PC-3 (cell line): ENCODE data around the gene WNT3. TPM values are rescaled to one million over a fixed set of nuclear protein-coding genes. Genes with fewer than 3 reads are reported as not detected.

ENCODE experiments used
- ATAC-seq: fragments of 200-7000 bp; cut with Tn5 transposase; 2 replicates; pipeline ENCODE4 v1.9.1; 2020; ENCODE audit warnings: mild to moderate bottlenecking, moderate library complexity
- BruUV-seq: library from RNA; stranded (reverse); fragments of 400-500 nt; replicated peaks from 2 replicates; lab custom pipeline; 2021; lab: Mats Ljungman, UMichigan
- CTCF ChIA-PET: fragments of 300-600 bp; sonication (Branson Sonifier 250); formaldehyde crosslinking; loops from one replicate; lab custom pipeline; 2022; ENCODE audit warnings: antibody characterized with exemption; lab: Charles Lee
- POLR2A ChIA-PET: fragments of 300-600 bp; sonication (Branson Sonifier 250); formaldehyde crosslinking; loops from one replicate; lab custom pipeline; 2022; ENCODE audit warnings: antibody characterized with exemption; ENCODE audit not compliant: unreplicated experiment; lab: Charles Lee
- DNase-seq: peaks from one replicate; pipeline ENCODE4 v3.0.0-alpha.2; 2015
- H2AFZ ChIP-seq: fragments of 300-600 bp; sonication (generic); 2 replicates; pipeline ENCODE4 v1.6.0; 2016; ENCODE audit warnings: antibody characterized with exemption, low read length
- H3F3A ChIP-seq: fragments of 300-600 bp; sonication (generic); one replicate; pipeline ENCODE4 v1.6.0; 2017; ENCODE audit warnings: antibody characterized with exemption, low read length, control low read depth, mild to moderate bottlenecking; ENCODE audit not compliant: unreplicated experiment
- H3K27ac ChIP-seq: fragments of 300-600 bp; sonication (generic); 2 replicates; pipeline ENCODE4 v1.5.1; 2016; ENCODE audit warnings: mild to moderate bottlenecking, low read length
- H3K27me3 ChIP-seq: fragments of 300-600 bp; sonication (generic); 2 replicates; pipeline ENCODE4 v1.6.1; 2016; ENCODE audit warnings: low read length, mixed read lengths
- H3K36me3 ChIP-seq: fragments of 300-600 bp; sonication (generic); 2 replicates; pipeline ENCODE4 v1.6.1; 2016; ENCODE audit warnings: low read depth, mixed run types, low read length, mixed read lengths
- H3K4me1 ChIP-seq: fragments of 300-600 bp; sonication (generic); 2 replicates; pipeline ENCODE4 v1.5.1; 2016; ENCODE audit warnings: low read length; ENCODE audit not compliant: insufficient read depth
- H3K4me2 ChIP-seq: fragments of 300-600 bp; sonication (generic); 2 replicates; pipeline ENCODE4 v1.6.0; 2016; ENCODE audit warnings: low read length
- H3K4me3 ChIP-seq: fragments of 300-600 bp; sonication (generic); 2 replicates; pipeline ENCODE4 v1.5.1; 2016; ENCODE audit warnings: mild to moderate bottlenecking, low read length, mixed read lengths
- H3K79me2 ChIP-seq: fragments of 300-600 bp; sonication (generic); 2 replicates; pipeline ENCODE4 v1.6.1; 2017; ENCODE audit warnings: low read length, mixed read lengths
- H3K9ac ChIP-seq: fragments of 300-600 bp; sonication (generic); 2 replicates; pipeline ENCODE4 v1.6.0; 2016; ENCODE audit warnings: mild to moderate bottlenecking, low read length
- H3K9me2 ChIP-seq: fragments of 300-600 bp; sonication (generic); replicated peaks from 2 replicates; pipeline ENCODE4 v1.6.1; 2016; ENCODE audit warnings: mixed run types, low read length, mixed read lengths
- H3K9me3 ChIP-seq: fragments of 300-600 bp; sonication (generic); 2 replicates; pipeline ENCODE4 v1.6.1; 2016; ENCODE audit warnings: low read length, mixed read lengths
- H4K20me1 ChIP-seq: fragments of 300-600 bp; sonication (generic); 2 replicates; pipeline ENCODE4 v1.6.1; 2016; ENCODE audit warnings: low read length, mixed read lengths
- EZH2 ChIP-seq: fragments of 300-600 bp; sonication (generic); IDR thresholded peaks from one replicate; pipeline ENCODE4 v1.6.1; 2017; ENCODE audit warnings: antibody characterized with exemption, mild to moderate bottlenecking, low read length; ENCODE audit not compliant: unreplicated experiment
- EZH2phosphoT487 ChIP-seq: fragments of 300-600 bp; sonication (generic); IDR thresholded peaks from 2 replicates; pipeline ENCODE4 v1.6.1; 2018; ENCODE audit warnings: mild to moderate bottlenecking, antibody characterized with exemption, low read length, borderline replicate concordance
- intact Hi-C: fragments of 100-400 bp; cut with micrococcal nuclease; formaldehyde crosslinking; loops from 2 replicates; pipeline ENCODE4 v1.9.0; 2023
- total RNA-seq: library from RNA; depleted of rRNA; stranded (reverse); fragments of >200 nt; gene quantifications from 2 replicates; pipeline ENCODE4 v1.2.3, GENCODE V29; 2014
- TF ChIP-seq, protein P1 (sequence below): fragments of 300-600 bp; sonication (generic); conservative IDR thresholded peaks from 2 replicates; pipeline ENCODE4 v1.5.1; 2017; ENCODE audit warnings: antibody characterized with exemption, low read depth, mild to moderate bottlenecking, low read length

WNT3 gene
- total RNA-seq, 1 experiment from 2014 or later: 4.9 TPM

GRCh38 chr17:46766493-46767491 lies 51.7 kb downstream of the WNT3 start:
- Histone ChIP-seq H3K4me2 (no peak overlapping the region), H3K9ac (no peak overlapping the region), H3K9me3 (no peaks in the 10 kb centered on the region), H3F3A (peaks cover 6% of the 10 kb centered on the region), H4K20me1 (no peaks in the 10 kb centered on the region), H3K4me1 (peaks cover 51% of the 10 kb centered on the region), H2AFZ (no peak overlapping the region), H3K27ac (no peak overlapping the region), H3K79me2 (no peaks in the 10 kb centered on the region), H3K4me3 (no peak overlapping the region), H3K36me3 (no peaks in the 10 kb centered on the region), H3K9me2 (no peaks in the 10 kb centered on the region), H3K27me3 (no peaks in the 10 kb centered on the region)
- intact Hi-C loops: no loop called here
- ATAC-seq (no peak), DNase-seq (no peak)
- ChIA-PET CTCF (no interaction called here), POLR2A (no interaction called here)
- no TSS peak for BruUV-seq
- TF ChIP-seq, protein P1, sequence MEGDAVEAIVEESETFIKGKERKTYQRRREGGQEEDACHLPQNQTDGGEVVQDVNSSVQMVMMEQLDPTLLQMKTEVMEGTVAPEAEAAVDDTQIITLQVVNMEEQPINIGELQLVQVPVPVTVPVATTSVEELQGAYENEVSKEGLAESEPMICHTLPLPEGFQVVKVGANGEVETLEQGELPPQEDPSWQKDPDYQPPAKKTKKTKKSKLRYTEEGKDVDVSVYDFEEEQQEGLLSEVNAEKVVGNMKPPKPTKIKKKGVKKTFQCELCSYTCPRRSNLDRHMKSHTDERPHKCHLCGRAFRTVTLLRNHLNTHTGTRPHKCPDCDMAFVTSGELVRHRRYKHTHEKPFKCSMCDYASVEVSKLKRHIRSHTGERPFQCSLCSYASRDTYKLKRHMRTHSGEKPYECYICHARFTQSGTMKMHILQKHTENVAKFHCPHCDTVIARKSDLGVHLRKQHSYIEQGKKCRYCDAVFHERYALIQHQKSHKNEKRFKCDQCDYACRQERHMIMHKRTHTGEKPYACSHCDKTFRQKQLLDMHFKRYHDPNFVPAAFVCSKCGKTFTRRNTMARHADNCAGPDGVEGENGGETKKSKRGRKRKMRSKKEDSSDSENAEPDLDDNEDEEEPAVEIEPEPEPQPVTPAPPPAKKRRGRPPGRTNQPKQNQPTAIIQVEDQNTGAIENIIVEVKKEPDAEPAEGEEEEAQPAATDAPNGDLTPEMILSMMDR: no peak
- TF ChIP-seq EZH2: no peak

GRCh38 chr17:46765453-46765852 lies 53.0 kb downstream of the WNT3 start:
- H3K9me3 ChIP-seq: no peaks in the 10 kb centered on the region
- H3K4me1 ChIP-seq: peaks cover 44% of the 10 kb centered on the region
- BruUV-seq: no TSS peak
- H3K27me3 ChIP-seq: no peaks in the 10 kb centered on the region
- H3K4me2 ChIP-seq: peak overlapping the region; percentile 47
- DNase-seq (no peak), ATAC-seq (no peak; the same call in 1 of the 2 replicates)
- ChIA-PET CTCF (no interaction called here), POLR2A (interaction anchor here (0.6 kb wide), 1 partner anchor 902 kb away, joined by 5 read pairs; no protein-coding TSS in a partner anchor)
- no peak overlapping the region for H3K9ac ChIP-seq
- no peak for TF ChIP-seq EZH2
- H3K79me2 ChIP-seq: no peaks in the 10 kb centered on the region
- intact Hi-C loops: no loop called here
- H3K36me3 ChIP-seq: no peaks in the 10 kb centered on the region
- H4K20me1 ChIP-seq: no peaks in the 10 kb centered on the region
- peaks cover 6% of the 10 kb centered on the region for H3F3A ChIP-seq
- no peaks in the 10 kb centered on the region for H3K9me2 ChIP-seq
- no peak overlapping the region for H3K4me3 ChIP-seq
- no peak overlapping the region for H2AFZ ChIP-seq
- H3K27ac ChIP-seq: peak overlapping the region; percentile 48

DNA sequence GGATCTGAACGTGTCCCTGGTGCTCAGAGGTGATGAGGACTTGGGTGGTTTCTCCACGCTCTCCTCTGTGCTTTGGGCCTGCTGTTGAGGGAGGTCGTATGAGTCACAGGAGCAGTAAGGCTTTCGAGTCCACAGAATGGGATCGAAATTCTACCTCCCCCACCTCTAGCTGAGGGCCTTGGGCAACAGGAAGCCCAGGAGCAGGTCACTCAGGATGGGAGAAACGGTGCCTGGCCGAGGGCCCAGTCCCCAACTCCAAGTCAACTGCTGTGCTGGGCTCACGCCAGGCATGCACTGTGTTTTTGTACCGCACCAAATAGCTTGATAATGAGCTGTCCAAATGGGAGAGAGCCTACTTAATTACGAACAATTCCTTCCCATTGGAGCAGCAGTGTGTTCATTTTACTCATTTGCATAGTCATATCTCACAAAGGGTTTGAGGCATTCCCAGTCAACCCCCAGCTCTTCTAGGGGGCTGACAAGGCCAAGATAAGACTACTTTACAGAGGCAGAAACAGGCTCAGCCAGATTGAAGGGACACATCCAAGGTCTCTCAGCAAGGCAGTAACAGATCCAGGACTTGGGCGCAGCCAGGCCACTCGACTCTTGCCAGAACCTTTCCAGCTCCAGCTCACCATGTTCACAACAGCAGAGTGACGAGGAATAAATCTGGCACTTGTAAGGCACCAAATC lies 53.6 kb downstream of the WNT3 start:
- POLR2A ChIA-PET: interaction anchor here (0.6 kb wide), 1 partner anchor 901 kb away, joined by 5 read pairs; no protein-coding TSS in a partner anchor

More for the DNA sequence above, 53.6 kb downstream of the WNT3 start:
- no peak for TF ChIP-seq EZH2phosphoT487
- TF ChIP-seq EZH2: no peak
- TF ChIP-seq, protein P1: no peak
- Histone ChIP-seq H3K27ac (peak overlapping the region; percentile 48), H3K4me2 (peak overlapping the region; percentile 47), H3K79me2 (no peaks in the 10 kb centered on the region), H3K4me3 (no peak overlapping the region), H3F3A (peaks cover 6% of the 10 kb centered on the region), H3K4me1 (peaks cover 38% of the 10 kb centered on the region), H3K36me3 (no peaks in the 10 kb centered on the region), H3K9me3 (no peaks in the 10 kb centered on the region), H2AFZ (peak overlapping the region; percentile 1; the same call in 1 of the 2 replicates), H4K20me1 (no peaks in the 10 kb centered on the region), H3K27me3 (no peaks in the 10 kb centered on the region), H3K9me2 (no peaks in the 10 kb centered on the region), H3K9ac (no peak overlapping the region)
- peak; percentile 85 for ATAC-seq
- intact Hi-C loops: no loop called here
- CTCF ChIA-PET: no interaction called here
- BruUV-seq: no TSS peak
- peak; percentile 98 for DNase-seq
